ENCODE results near the gene RPL39L. TPM values are rescaled to one million over a fixed set of nuclear protein-coding genes. Genes with fewer than 3 reads are reported as not detected.

Gene RPL39L
- total and polyA plus RNA-seq, 2 of the 13 experiments (the other 11 are each of a cell fraction or from before 2014, with no cell fraction given): not detected

GRCh38 chr3:187080799-187081450, 58.4 kb downstream of the RPL39L start (continued):
- TF ChIP-seq ZNF513 (CRISPR knock-in tag; conservative IDR thresholded peaks at IDR 0.05) (no peak), YEATS4 (CRISPR knock-in tag; IDR thresholded peaks at IDR 0.05; ENCODE audit: borderline replicate concordance) (no peak), ONECUT2 (CRISPR knock-in tag; IDR thresholded peaks at IDR 0.05) (no peak), CENPT (CRISPR knock-in tag; IDR thresholded peaks at IDR 0.05; ENCODE audit: low read depth) (no peak), ZNF75D (CRISPR knock-in tag; IDR thresholded peaks at IDR 0.05; ENCODE audit: borderline replicate concordance) (no peak), ZNF329 (CRISPR knock-in tag; IDR thresholded peaks at IDR 0.05; ENCODE audit: low read depth) (no peak), SP1 (IDR thresholded peaks at IDR 0.05) (no peak), SP1 (CRISPR knock-in tag; IDR thresholded peaks at IDR 0.05) (no peak), ATF4 (CRISPR knock-in tag; IDR thresholded peaks at IDR 0.05) (no peak), HNF4A (CRISPR knock-in tag; IDR thresholded peaks at IDR 0.05) (peak; percentile 70), BCL6 (CRISPR knock-in tag; IDR thresholded peaks at IDR 0.05) (no peak), ZNF432 (CRISPR knock-in tag; IDR thresholded peaks at IDR 0.05; ENCODE audit: borderline replicate concordance) (no peak), ZZZ3 (CRISPR knock-in tag; IDR thresholded peaks at IDR 0.05; ENCODE audit: borderline replicate concordance) (no peak), ZNF598 (CRISPR knock-in tag; IDR thresholded peaks at IDR 0.05; ENCODE audit: borderline replicate concordance) (no peak), ZNF567 (CRISPR knock-in tag; IDR thresholded peaks at IDR 0.05; ENCODE audit: borderline replicate concordance) (no peak), NBN (conservative IDR thresholded peaks at IDR 0.05) (no peak), ZNF253 (CRISPR knock-in tag; IDR thresholded peaks at IDR 0.05; ENCODE audit: borderline replicate concordance) (no peak), EEA1 (CRISPR knock-in tag; IDR thresholded peaks at IDR 0.05; ENCODE audit: borderline replicate concordance) (no peak), TARDBP (CRISPR knock-in tag; IDR thresholded peaks at IDR 0.05) (0 out of 2 replicates have a peak, but pooled peaks have one; percentile 52), ZNF296 (CRISPR knock-in tag; conservative IDR thresholded peaks at IDR 0.05) (no peak), IKZF1 (IDR thresholded peaks at IDR 0.05) (no peak), ZNF709 (CRISPR knock-in tag; IDR thresholded peaks at IDR 0.05) (no peak), MAFF (IDR thresholded peaks at IDR 0.05; ENCODE audit: low read depth, low read length) (no peak), ZNF335 (CRISPR knock-in tag; IDR thresholded peaks at IDR 0.05) (no peak), FUBP1 (CRISPR knock-in tag; IDR thresholded peaks at IDR 0.05; ENCODE audit: borderline replicate concordance) (no peak), ZNF703 (CRISPR knock-in tag; IDR thresholded peaks at IDR 0.05; ENCODE audit: borderline replicate concordance) (no peak), ZNF317 (CRISPR knock-in tag; IDR thresholded peaks at IDR 0.05) (no peak), AGO1 (IDR thresholded peaks at IDR 0.05; ENCODE audit: low read depth, low read length, poor library complexity, severe bottlenecking) (no peak), SSRP1 (CRISPR knock-in tag; IDR thresholded peaks at IDR 0.05) (no peak), TOE1 (CRISPR knock-in tag; IDR thresholded peaks at IDR 0.05) (no peak)

All from HepG2 (cell line).